Left kidney (tissue), 8 donors: ENCODE measurements around the gene IFRD2. TPM values are rescaled to one million over a fixed set of nuclear protein-coding genes. Genes with fewer than 3 reads are reported as not detected.
A peak's percentile ranks its signal among the peaks of the same experiment; 100 is the strongest.

Experiments used
- DNase-seq: peaks from one replicate; pipeline ENCODE4 v3.0.0-alpha.2; 2013
- long read RNA-seq, 8 donors: transcript quantifications; one replicate each; lab custom pipeline, GENCODE V29; 2026
- polyA plus RNA-seq: library from polyadenylated mRNA; unstranded; fragments of 120-200 nt; gene quantifications from one replicate; pipeline ENCODE4 v1.2.1, GENCODE V29; 2013; ENCODE audit not compliant: insufficient read length

The IFRD2 gene
- polyA plus RNA-seq: 37.0 TPM
- long read RNA-seq, donor 1, transcript IFRD2-202 (12 exons, 2,109 nt): major isoform, 7 of 14 reads
- long read RNA-seq, donor 1, partial matches to known transcripts: 5 of 14 reads
- long read RNA-seq, donor 1, other reads (novel, unspliced or antisense): 0 of 14 reads
- long read RNA-seq, donor 2, transcript IFRD2-202 (12 exons, 2,109 nt): major isoform, 10 of 21 reads
- long read RNA-seq, donor 2, partial matches to known transcripts: 9 of 21 reads
- long read RNA-seq, donor 2, other reads (novel, unspliced or antisense): 0 of 21 reads
- long read RNA-seq, donor 3, transcript IFRD2-202 (12 exons, 2,109 nt): major isoform, 6 of 6 reads
- long read RNA-seq, donor 3, partial matches to known transcripts: 0 of 6 reads
- long read RNA-seq, donor 3, other reads (novel, unspliced or antisense): 0 of 6 reads
- long read RNA-seq, donor 4, partial matches to known transcripts: 0 of 3 reads
- long read RNA-seq, donor 4, other reads (novel, unspliced or antisense): 0 of 3 reads
- long read RNA-seq, donor 5, transcript IFRD2-202 (12 exons, 2,109 nt): major isoform, 12 of 21 reads
- long read RNA-seq, donor 5, partial matches to known transcripts: 5 of 21 reads
- long read RNA-seq, donor 5, other reads (novel, unspliced or antisense): 0 of 21 reads
- long read RNA-seq, donor 6, transcript IFRD2-206 (2 exons, 891 nt): minor isoform, 6 of 23 reads
- long read RNA-seq, donor 6, transcript IFRD2-202 (12 exons, 2,109 nt): major isoform, 11 of 23 reads
- long read RNA-seq, donor 6, partial matches to known transcripts: 6 of 23 reads
- long read RNA-seq, donor 6, other reads (novel, unspliced or antisense): 0 of 23 reads
- long read RNA-seq, donor 7, transcript IFRD2-202 (12 exons, 2,109 nt): major isoform, 13 of 22 reads
- long read RNA-seq, donor 7, partial matches to known transcripts: 7 of 22 reads
- long read RNA-seq, donor 7, other reads (novel, unspliced or antisense): 0 of 22 reads
- long read RNA-seq, donor 8, transcript IFRD2-202 (12 exons, 2,109 nt): major isoform, 6 of 6 reads
- long read RNA-seq, donor 8, partial matches to known transcripts: 0 of 6 reads
- long read RNA-seq, donor 8, other reads (novel, unspliced or antisense): 0 of 6 reads

DNA sequence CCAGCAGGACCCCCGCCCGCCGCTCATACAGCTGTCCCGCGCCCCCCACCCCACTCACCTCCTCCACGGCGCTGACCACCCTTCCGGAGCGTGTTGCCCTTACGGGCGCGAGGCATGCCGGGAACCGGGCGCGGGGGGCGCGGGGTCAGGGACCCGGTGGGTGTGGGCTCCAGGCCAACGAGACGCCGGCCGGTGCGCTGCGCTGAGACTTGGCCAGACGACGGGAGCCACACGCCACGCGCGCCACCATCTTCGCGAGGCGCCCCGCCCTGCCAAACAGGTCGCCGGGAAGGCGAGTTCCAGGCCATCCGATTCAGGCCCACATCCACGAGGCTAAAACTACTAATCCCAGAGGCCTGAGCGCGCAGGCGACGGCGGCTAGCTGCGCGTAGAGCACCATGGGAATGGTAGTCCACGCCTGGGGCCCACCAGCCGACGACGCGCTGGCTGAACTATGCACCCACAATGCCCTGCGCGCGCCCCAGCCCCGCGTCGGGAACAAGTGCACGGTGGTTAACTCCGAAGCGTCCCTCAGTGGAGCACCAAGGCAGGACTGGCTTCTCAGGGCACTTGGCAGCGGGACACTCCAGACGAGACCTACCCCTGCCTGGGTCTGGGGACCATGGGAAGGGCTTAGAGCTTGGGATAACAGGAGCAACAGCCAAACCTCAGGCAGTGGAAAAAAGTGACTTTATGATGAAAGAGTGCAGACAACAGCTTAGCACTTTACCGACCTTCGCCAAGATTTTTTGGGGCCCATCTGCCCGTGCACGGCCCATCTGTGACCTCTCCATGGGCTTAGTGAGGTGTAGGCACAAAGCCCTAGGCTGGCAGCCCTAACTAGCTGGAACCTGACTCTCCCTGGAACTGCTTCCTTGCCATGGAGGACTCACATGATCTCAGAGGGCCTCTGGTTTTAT is at the start of gene IFRD2:
IFRD2 (minus strand) TSS at position 271 of the 920 bp plus-strand sequence; CDS start at position 116, 155 bp downstream.
- DNase-seq: peak; percentile 96

DNA sequence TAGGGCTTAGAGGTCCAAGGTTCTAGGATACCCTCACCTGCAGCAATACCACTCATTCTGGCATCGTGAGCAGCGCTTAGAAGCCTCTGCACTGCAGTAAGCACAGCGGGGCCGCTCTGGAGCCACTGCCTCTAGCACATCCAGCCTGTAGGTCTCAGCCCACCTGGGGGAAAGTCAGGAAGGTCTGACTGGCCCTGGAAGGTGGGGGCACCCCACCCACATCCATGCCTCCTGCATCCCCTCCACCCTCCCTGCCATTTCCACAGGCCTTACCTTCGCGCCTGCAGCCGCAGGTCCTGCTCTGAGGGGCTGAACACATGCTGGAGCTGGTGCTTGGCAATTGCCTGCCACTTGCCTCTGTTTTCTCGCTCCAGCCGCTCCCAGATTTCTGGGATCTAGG is 49.3 kb upstream of the IFRD2 start:
- DNase-seq: no peak

DNA sequence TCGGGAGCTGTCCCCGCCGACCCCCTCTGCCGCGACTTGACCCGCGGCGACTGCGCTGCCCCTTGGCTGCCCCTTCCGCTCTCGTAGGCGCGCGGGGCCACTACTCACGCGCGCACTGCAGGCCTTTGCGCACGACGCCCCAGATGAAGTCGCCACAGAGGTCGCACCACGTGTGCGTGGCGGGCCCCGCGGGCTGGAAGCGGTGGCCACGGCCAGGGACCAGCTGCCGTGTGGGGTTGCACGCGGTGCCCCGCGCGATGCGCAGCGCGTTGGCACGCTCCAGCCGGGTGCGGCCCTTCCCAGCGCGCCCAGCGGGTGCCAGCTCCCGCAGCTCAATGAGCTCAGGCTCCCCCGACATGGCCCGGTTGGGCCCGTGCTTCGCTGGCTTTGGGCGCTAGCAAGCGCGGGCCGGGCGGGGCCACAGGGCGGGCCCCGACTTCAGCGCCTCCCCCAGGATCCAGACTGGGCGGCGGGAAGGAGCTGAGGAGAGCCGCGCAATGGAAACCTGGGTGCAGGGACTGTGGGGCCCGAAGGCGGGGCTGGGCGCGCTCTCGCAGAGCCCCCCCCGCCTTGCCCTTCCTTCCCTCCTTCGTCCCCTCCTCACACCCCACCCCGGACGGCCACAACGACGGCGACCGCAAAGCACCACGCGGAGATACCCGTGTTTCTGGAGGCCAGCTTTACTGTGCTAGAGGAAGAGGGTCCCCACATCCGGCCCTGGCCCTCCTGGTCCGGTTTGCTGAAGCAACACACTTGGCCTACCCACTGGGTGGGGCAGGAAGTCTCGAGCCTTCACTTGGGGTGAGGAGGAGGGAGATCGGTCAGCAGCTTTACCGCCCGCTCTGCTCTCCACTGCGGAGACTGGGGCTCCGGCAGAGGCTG is 48.5 kb upstream of the IFRD2 start, which contains the start of gene RASSF1:
RASSF1 (minus strand) TSS at position 389 of the 882 bp plus-strand sequence; CDS start at position 358, 31 bp downstream.
- no peak for DNase-seq

DNA sequence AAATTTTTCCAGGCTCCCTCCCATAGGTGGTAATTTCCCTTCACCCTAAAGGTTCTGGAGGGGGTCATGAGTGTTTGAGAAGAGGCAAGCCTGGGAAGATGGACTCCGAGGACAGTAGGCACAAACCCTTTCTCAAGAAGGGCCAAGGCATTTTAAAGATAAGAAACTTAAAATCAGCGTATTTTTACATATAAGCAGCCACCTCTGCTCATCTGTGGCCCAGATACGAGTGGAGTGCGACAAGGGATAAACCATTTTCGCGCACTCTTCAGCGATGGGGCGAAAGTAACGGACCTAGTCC is 47.9 kb upstream of the IFRD2 start:
- DNase-seq: no peak

- no peak for DNase-seq
Observed at GRCh38 chr3:50339485-50340146, 47.4 kb upstream of the IFRD2 start.

- DNase-seq: no peak
Observed at GRCh38 chr3:50338965-50339364, 46.7 kb upstream of the IFRD2 start.

GRCh38 chr3:50337175-50337861 is 45.1 kb upstream of the IFRD2 start:
- DNase-seq: peak; percentile 97

- no peak for DNase-seq
Observed at GRCh38 chr3:50336452-50337174, 44.4 kb upstream of the IFRD2 start.

DNA sequence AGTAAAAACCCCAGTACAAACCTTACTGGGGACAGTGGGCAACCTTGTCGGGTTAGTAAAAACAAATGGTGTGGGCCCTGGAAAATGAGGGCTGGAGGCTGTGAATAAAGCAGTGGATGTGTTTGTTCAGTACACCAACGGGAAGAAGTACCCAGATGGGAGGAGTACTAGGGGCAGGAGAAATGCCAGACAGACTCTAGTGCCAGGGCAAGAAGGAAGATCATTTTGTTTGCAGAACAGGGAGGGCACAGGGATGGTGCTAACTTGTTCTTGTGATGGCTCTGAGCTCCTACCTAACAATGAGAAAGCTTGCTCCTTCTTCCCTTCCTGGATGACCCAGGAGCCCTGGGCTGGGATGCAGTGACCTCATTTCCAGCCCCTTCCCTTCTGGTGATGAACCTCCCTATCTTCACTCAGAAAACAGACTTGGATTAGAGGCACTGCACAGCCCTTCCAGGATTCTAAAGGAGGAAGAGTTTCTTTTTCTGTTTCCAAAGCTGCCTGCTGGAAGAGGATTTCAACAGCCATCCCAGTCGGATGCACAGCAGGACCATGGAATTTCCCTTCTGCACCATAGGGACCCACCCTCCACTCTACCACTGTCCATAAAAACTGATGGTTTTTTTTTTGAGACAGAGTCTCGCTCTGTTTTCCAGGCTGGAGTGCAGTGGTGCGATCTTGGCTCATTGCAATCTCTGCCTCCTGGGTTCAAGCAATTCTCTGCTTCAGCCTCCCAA is 42.3 kb upstream of the IFRD2 start:
- no peak for DNase-seq

DNA sequence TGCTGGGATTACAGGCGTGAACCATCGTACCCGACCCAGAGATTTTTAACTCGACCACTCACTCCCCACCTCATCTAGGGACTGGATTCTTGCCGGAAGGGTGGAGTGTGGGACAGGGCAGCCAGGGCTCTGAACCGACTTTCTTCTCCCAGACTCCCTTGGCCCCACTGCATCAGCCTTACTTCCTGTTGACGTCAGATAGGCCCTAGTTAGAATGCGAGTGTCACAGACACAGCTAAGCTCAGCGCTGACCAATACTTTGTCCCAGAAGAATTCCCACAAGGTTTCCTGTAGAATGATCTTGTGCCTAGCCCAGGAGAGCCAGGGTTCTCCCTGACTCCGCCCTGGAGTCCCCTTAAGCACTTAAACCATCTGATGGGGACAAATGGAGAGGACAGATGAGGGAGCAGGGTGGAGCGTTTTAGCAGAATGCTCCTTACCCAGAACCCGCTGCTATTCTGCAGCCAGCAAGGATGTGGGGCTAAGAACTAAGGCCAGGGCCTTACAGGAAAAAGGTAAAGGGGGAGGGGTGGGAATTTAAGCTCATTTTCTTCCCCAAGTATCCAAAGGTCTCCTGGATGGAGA is 41.6 kb upstream of the IFRD2 start:
- no peak for DNase-seq

DNA sequence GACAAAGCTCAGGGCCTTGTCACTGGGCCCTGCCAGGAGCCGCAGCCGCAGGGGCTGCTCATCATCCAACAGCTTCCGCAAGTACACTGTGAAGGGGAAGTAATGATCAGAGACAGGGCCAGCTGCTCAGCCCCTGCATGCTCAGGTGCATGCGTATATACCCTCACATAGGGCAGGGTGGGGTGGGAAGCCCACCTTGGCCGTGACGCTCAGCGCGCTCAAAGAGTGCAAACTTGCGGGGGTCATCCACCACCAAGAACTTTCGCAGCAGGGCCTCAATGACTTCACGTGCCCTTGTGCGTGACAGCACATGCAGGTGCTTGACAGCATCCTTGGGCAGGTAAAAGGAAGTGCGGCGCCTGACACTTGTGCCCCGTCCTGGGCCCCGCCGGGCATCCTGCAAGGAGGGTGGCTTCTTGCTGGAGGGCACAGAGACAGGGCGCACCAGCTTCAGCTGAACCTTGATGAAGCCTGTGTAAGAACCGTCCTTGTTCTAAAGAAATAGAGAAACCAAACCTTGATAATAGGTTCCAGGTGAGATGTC is 39.2 kb upstream of the IFRD2 start:
- no peak for DNase-seq

DNA sequence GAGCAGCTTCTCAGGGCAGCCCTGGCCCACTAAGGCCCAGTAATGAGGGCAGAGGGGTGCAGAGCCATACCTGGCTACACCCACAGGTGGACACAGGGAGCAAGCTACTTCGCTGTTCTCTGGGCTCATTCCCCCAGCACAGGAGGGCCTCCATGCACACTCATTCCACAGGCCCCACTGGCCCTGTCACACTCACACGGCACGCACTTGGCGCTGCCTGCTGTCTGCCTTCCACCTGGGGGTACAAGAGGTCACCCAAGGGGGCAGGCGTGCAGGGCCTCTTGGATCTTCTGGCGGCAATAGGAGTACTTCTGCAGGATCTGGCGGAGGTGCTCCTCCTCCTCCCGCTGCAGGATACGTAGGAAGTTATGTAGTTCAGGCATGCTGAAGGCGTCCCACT is 38.1 kb upstream of the IFRD2 start:
- DNase-seq: no peak

- DNase-seq: peak; percentile 97
Observed at GRCh38 chr3:50327943-50328691, 35.9 kb upstream of the IFRD2 start, which contains the start of gene TUSC2. TUSC2 (minus strand) TSS chr3:50328223; CDS start chr3:50328099, 124 bp downstream.

- no peak for DNase-seq
Observed at GRCh38 chr3:50327129-50327528, 34.9 kb upstream of the IFRD2 start.

DNA sequence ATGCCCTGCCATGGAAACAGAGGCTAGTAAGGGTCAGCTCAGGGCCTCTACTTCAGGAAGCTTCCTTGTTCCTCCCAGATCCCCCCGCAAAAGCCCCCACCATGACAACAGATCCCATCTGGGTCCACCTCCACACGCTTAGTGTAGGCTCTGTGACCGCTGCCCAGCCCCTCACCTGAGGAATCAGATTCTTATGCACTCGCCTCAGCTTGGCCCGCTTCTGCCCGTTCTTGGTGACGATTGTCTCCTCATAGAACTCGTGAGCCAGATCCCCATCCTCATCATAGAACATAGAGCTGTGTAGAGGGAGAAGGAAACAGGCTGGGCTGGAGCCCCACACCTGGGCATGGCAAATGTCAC is 33.9 kb upstream of the IFRD2 start:
- no peak for DNase-seq

- DNase-seq: no peak
Observed at GRCh38 chr3:50325497-50326181, 33.4 kb upstream of the IFRD2 start.
